Measurements from ENCODE around the gene VAPA.

Gene VAPA

GRCh38 chr18:9886005-9886348, 27.8 kb upstream of the VAPA start:
- H4K20me1 ChIP-seq (ENCODE audit: insufficient read depth, low read length, poor library complexity, severe bottlenecking): no peaks in the 10 kb centered on the region
- H3K27me3 ChIP-seq (ENCODE audit: insufficient read depth, low read length, poor library complexity, severe bottlenecking): no peaks in the 10 kb centered on the region
- no peaks in the 10 kb centered on the region for H3K79me2 ChIP-seq (ENCODE audit: insufficient read depth, low read length)
- no peak overlapping the region for H3K4me3 ChIP-seq (ENCODE audit: low read length, poor library complexity, severe bottlenecking)
- H3K36me3 ChIP-seq (ENCODE audit: insufficient read depth, low read length): no peaks in the 10 kb centered on the region
- no peak overlapping the region for H3K9ac ChIP-seq (ENCODE audit: low read depth, low read length, poor library complexity, severe bottlenecking)
- H3K4me2 ChIP-seq (ENCODE audit: low read depth, low read length, poor library complexity, severe bottlenecking): no peak overlapping the region
- no peaks in the 10 kb centered on the region for H3F3A ChIP-seq (ENCODE audit: low read depth)
- no peak overlapping the region for H2AFZ ChIP-seq (ENCODE audit: low read length)
- TF ChIP-seq CTCF (conservative IDR thresholded peaks at IDR 0.05; ENCODE audit: low read length) (no peak), EZH2phosphoT487 (IDR thresholded peaks at IDR 0.05; ENCODE audit: borderline replicate concordance) (no peak)
- no peaks in the 10 kb centered on the region for H3K9me3 ChIP-seq (ENCODE audit: insufficient read depth, low read depth, low read length)
- H3K4me1 ChIP-seq (ENCODE audit: insufficient read depth, low read length, poor library complexity, severe bottlenecking): no peaks in the 10 kb centered on the region
- no peaks in the 10 kb centered on the region for H3K9me2 ChIP-seq (replicated peaks; ENCODE audit: low read depth, low read length)

GRCh38 chr18:9887992-9888391, 25.8 kb upstream of the VAPA start:
- Histone ChIP-seq H2AFZ (ENCODE audit: low read length) (no peak overlapping the region), H3K27me3 (ENCODE audit: insufficient read depth, low read length, poor library complexity, severe bottlenecking) (no peaks in the 10 kb centered on the region), H4K20me1 (ENCODE audit: insufficient read depth, low read length, poor library complexity, severe bottlenecking) (no peaks in the 10 kb centered on the region), H3K9me3 (ENCODE audit: insufficient read depth, low read depth, low read length) (no peaks in the 10 kb centered on the region), H3F3A (ENCODE audit: low read depth) (no peaks in the 10 kb centered on the region), H3K79me2 (ENCODE audit: insufficient read depth, low read length) (no peaks in the 10 kb centered on the region), H3K4me3 (ENCODE audit: low read length, poor library complexity, severe bottlenecking) (no peak overlapping the region), H3K4me2 (ENCODE audit: low read depth, low read length, poor library complexity, severe bottlenecking) (no peak overlapping the region), H3K9me2 (replicated peaks; ENCODE audit: low read depth, low read length) (no peaks in the 10 kb centered on the region), H3K4me1 (ENCODE audit: insufficient read depth, low read length, poor library complexity, severe bottlenecking) (no peaks in the 10 kb centered on the region), H3K9ac (ENCODE audit: low read depth, low read length, poor library complexity, severe bottlenecking) (no peak overlapping the region), H3K36me3 (ENCODE audit: insufficient read depth, low read length) (no peaks in the 10 kb centered on the region)
- no peak for TF ChIP-seq CTCF (conservative IDR thresholded peaks at IDR 0.05; ENCODE audit: low read length)
- no peak for TF ChIP-seq EZH2phosphoT487 (IDR thresholded peaks at IDR 0.05; ENCODE audit: borderline replicate concordance)

- Histone ChIP-seq H3K79me2 (ENCODE audit: insufficient read depth, low read length) (no peaks in the 10 kb centered on the region), H3K9me2 (replicated peaks; ENCODE audit: low read depth, low read length) (no peaks in the 10 kb centered on the region), H3K9me3 (ENCODE audit: insufficient read depth, low read depth, low read length) (no peaks in the 10 kb centered on the region), H2AFZ (ENCODE audit: low read length) (no peak overlapping the region), H3K4me1 (ENCODE audit: insufficient read depth, low read length, poor library complexity, severe bottlenecking) (no peaks in the 10 kb centered on the region), H3K4me2 (ENCODE audit: low read depth, low read length, poor library complexity, severe bottlenecking) (no peak overlapping the region), H3F3A (ENCODE audit: low read depth) (no peaks in the 10 kb centered on the region), H3K9ac (ENCODE audit: low read depth, low read length, poor library complexity, severe bottlenecking) (no peak overlapping the region), H3K36me3 (ENCODE audit: insufficient read depth, low read length) (no peaks in the 10 kb centered on the region), H4K20me1 (ENCODE audit: insufficient read depth, low read length, poor library complexity, severe bottlenecking) (no peaks in the 10 kb centered on the region), H3K4me3 (ENCODE audit: low read length, poor library complexity, severe bottlenecking) (no peak overlapping the region), H3K27me3 (ENCODE audit: insufficient read depth, low read length, poor library complexity, severe bottlenecking) (no peaks in the 10 kb centered on the region)
- TF ChIP-seq CTCF (conservative IDR thresholded peaks at IDR 0.05; ENCODE audit: low read length) (no peak), EZH2phosphoT487 (IDR thresholded peaks at IDR 0.05; ENCODE audit: borderline replicate concordance) (no peak)
Measured at GRCh38 chr18:9890196-9890595, 23.6 kb upstream of the VAPA start.

Data from Loucy (cell line).